HepG2 (cell line): Measurements from ENCODE around the gene MAOB. TPM values are rescaled to one million over a fixed set of nuclear protein-coding genes. Genes with fewer than 3 reads are reported as not detected.

ENCODE experiments used
- AGO2 ChIP-seq: fragments of 200-400 bp; formaldehyde crosslinking; optimal IDR thresholded peaks from 2 replicates; pipeline ENCODE3; 2017; ENCODE audit warnings: mild to moderate bottlenecking, low read depth, low read length, moderate library complexity
- ARID5B ChIP-seq: IDR thresholded peaks from 2 replicates; pipeline ENCODE4 v1.4.0; 2020; ENCODE audit warnings: mild to moderate bottlenecking, missing genetic modification reagents
- ATRX ChIP-seq: sonication (generic); formaldehyde crosslinking; IDR thresholded peaks from 2 replicates; pipeline ENCODE4 v1.4.0; 2020; ENCODE audit warnings: missing genetic modification reagents, borderline replicate concordance
- BHLHE40 ChIP-seq: IDR thresholded peaks from 2 replicates; pipeline ENCODE4 v1.6.1; 2011; ENCODE audit warnings: low read length, improper control_type of control experiment
- BORCS8-MEF2B ChIP-seq: sonication (generic); formaldehyde crosslinking; IDR thresholded peaks from 2 replicates; pipeline ENCODE4 v1.8.0; 2022; ENCODE audit warnings: mild to moderate bottlenecking, missing genetic modification reagents
- DDIT3 ChIP-seq: sonication (generic); formaldehyde crosslinking; IDR thresholded peaks from 2 replicates; pipeline ENCODE4 v1.4.0; 2020; ENCODE audit warnings: mild to moderate bottlenecking, missing genetic modification reagents
- EP300 ChIP-seq, 3 experiments: sonication (generic) in 1 of 3; formaldehyde crosslinking in 1 of 3; IDR thresholded peaks; 2 replicates each; pipeline versions ENCODE4 v1.5.1 to v1.6.1; 2011 to 2020; ENCODE audit warnings: low read depth in 2 of 3, low read length in 2 of 3, borderline replicate concordance in 1 of 3, improper control_type of control experiment in 1 of 3, mild to moderate bottlenecking in 1 of 3, missing genetic modification reagents in 1 of 3, moderate library complexity in 1 of 3
- NFE2L2 ChIP-seq: fragments of 150-350 bp; IDR thresholded peaks from 2 replicates; pipeline ENCODE4 v1.6.1; 2014; ENCODE audit warnings: low read length
- RBAK ChIP-seq: sonication (generic); formaldehyde crosslinking; IDR thresholded peaks from 2 replicates; pipeline ENCODE4 v1.5.1; 2020; ENCODE audit warnings: mild to moderate bottlenecking, missing genetic modification reagents
- RBM22 ChIP-seq: fragments of 200-400 bp; formaldehyde crosslinking; optimal IDR thresholded peaks from 2 replicates; pipeline ENCODE3; 2017; ENCODE audit warnings: mild to moderate bottlenecking, low read length, moderate library complexity
- REXO4 ChIP-seq: sonication (generic); formaldehyde crosslinking; IDR thresholded peaks from 2 replicates; pipeline ENCODE4 v1.8.0; 2022; ENCODE audit warnings: missing genetic modification reagents, mild to moderate bottlenecking, borderline replicate concordance
- RXRB ChIP-seq: IDR thresholded peaks from 2 replicates; pipeline ENCODE4 v1.6.1; 2016; ENCODE audit warnings: borderline replicate concordance, missing genetic modification reagents, missing compliant biosample characterization
- TP53 ChIP-seq: sonication (generic); formaldehyde crosslinking; conservative IDR thresholded peaks from 2 replicates; pipeline ENCODE4 v1.4.0; 2020; ENCODE audit warnings: missing genetic modification reagents
- ZNF550 ChIP-seq: sonication (generic); formaldehyde crosslinking; IDR thresholded peaks from 2 replicates; pipeline ENCODE4 v1.4.0; 2020; ENCODE audit warnings: mild to moderate bottlenecking, missing genetic modification reagents, borderline replicate concordance
- ZNF629 ChIP-seq: sonication (generic); formaldehyde crosslinking; conservative IDR thresholded peaks from 2 replicates; pipeline ENCODE4 v1.5.0; 2020; ENCODE audit warnings: missing genetic modification reagents
- ZNF672 ChIP-seq: sonication (generic); formaldehyde crosslinking; IDR thresholded peaks from 2 replicates; pipeline ENCODE4 v1.8.1; 2022; ENCODE audit warnings: missing genetic modification reagents
- ZNF724P ChIP-seq: sonication (generic); formaldehyde crosslinking; IDR thresholded peaks from 2 replicates; pipeline ENCODE4 v1.8.0; 2022; ENCODE audit warnings: missing genetic modification reagents, borderline replicate concordance
- ZNF775 ChIP-seq: sonication (generic); formaldehyde crosslinking; IDR thresholded peaks from 2 replicates; pipeline ENCODE4 v1.4.0; 2020; ENCODE audit warnings: missing genetic modification reagents, mild to moderate bottlenecking, moderate library complexity, borderline replicate concordance
- ZSCAN30 ChIP-seq: sonication (generic); formaldehyde crosslinking; IDR thresholded peaks from 2 replicates; pipeline ENCODE4 v1.5.0; 2020; ENCODE audit warnings: mild to moderate bottlenecking, missing genetic modification reagents
- ZXDC ChIP-seq: sonication (generic); formaldehyde crosslinking; IDR thresholded peaks from 2 replicates; pipeline ENCODE4 v1.5.0; 2020; ENCODE audit warnings: mild to moderate bottlenecking, missing genetic modification reagents
- polyA plus RNA-seq, 8 experiments: library from polyadenylated mRNA; depleted of rRNA in 3 of 8; stranded (reverse) in 7 of 8; unstranded in 1 of 8; fragments of >200 nt; fragmentation: Illumina TruSeq in 4 of 8; extraction: Trizol in 4 of 8; gene quantifications; 2 replicates each; pipeline versions ENCODE4 v1.2.1 to v1.2.3, GENCODE V29; 2011 to 2016; ENCODE audit warnings: low read depth in 4 of 8, missing spikeins in 1 of 8, mixed read lengths in 1 of 8; ENCODE audit not compliant: insufficient read depth in 1 of 8
- total RNA-seq, 5 experiments: library from RNA; depleted of rRNA; stranded (reverse); fragments of >200 nt; fragmentation: Illumina TruSeq; extraction: Trizol; gene quantifications; 2 replicates each; pipeline ENCODE4 v1.2.3, GENCODE V29; 2016; ENCODE audit warnings: low read depth in 1 of 5
- TF ChIP-seq, protein P1 (sequence below): sonication (generic); formaldehyde crosslinking; IDR thresholded peaks from 2 replicates; pipeline ENCODE4 v1.4.0; 2020; ENCODE audit warnings: missing genetic modification reagents
- TF ChIP-seq, protein P2 (sequence below): IDR thresholded peaks from 2 replicates; pipeline ENCODE4 v1.6.1; 2012; ENCODE audit warnings: inconsistent platforms

The MAOB gene
- total and polyA plus RNA-seq, 2 of the 13 experiments (the other 11 are each of a cell fraction or from before 2014, with no cell fraction given) = 11.0 to 19.0 TPM

DNA sequence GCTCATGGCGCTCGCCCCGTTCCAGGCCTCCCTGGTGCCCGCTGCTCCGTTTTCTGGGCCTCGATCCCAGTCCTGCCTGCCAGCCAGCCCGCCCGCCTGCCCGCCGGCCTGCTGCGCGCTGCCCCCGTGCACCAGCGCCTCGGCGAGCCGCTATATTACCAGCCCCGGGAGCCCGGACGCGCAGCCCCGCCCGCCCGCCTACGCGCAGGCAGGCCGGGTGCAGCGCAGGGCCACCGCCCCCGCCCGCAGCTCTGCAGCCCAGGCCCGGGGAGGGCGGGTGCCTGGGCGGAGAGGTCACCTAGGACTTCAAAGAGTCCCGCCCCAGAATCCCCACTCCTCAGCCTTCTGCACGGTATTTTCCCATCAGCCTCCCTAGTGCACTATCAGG, at the start of gene MAOB (continued):
- TF ChIP-seq ZXDC (CRISPR knock-in tag) (no peak), AGO2 (no peak), DDIT3 (CRISPR knock-in tag) (no peak), ZNF775 (CRISPR knock-in tag) (no peak), BORCS8-MEF2B (CRISPR knock-in tag) (no peak), RBM22 (no peak), BHLHE40 (no peak), RBAK (no peak), ZSCAN30 (CRISPR knock-in tag) (no peak), ATRX (no peak), TP53 (CRISPR knock-in tag) (no peak), ZNF724P (CRISPR knock-in tag) (no peak), ZNF672 (CRISPR knock-in tag) (no peak), ZNF629 (no peak), RXRB (CRISPR knock-in tag) (0 out of 2 replicates have a peak, but pooled peaks have one; percentile 17), EP300 (IDR thresholded peaks at IDR 0.05; ENCODE audit: low read depth in 2 of 2, low read length in 2 of 2) (peak in 1 of 2 experiments; percentile 29; a peak in 1 of 4 replicates), EP300 (CRISPR knock-in tag; IDR thresholded peaks at IDR 0.05; ENCODE audit: borderline replicate concordance) (no peak), ARID5B (CRISPR knock-in tag) (peak; percentile 54), REXO4 (CRISPR knock-in tag) (no peak), ZNF550 (CRISPR knock-in tag) (no peak), NFE2L2 (no peak)
- TF ChIP-seq, protein P1, sequence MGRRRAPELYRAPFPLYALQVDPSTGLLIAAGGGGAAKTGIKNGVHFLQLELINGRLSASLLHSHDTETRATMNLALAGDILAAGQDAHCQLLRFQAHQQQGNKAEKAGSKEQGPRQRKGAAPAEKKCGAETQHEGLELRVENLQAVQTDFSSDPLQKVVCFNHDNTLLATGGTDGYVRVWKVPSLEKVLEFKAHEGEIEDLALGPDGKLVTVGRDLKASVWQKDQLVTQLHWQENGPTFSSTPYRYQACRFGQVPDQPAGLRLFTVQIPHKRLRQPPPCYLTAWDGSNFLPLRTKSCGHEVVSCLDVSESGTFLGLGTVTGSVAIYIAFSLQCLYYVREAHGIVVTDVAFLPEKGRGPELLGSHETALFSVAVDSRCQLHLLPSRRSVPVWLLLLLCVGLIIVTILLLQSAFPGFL (CRISPR knock-in tag) = no peak
- TF ChIP-seq, protein P2, sequence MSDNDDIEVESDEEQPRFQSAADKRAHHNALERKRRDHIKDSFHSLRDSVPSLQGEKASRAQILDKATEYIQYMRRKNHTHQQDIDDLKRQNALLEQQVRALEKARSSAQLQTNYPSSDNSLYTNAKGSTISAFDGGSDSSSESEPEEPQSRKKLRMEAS = no peak
